Measurements from ENCODE around the gene SEPTIN8.

SEPTIN8 gene

GRCh38 chr5:132776131-132776937, 705 bp downstream of the SEPTIN8 start:
- Histone ChIP-seq H3K4me3 (ENCODE audit: severe bottlenecking) (peak overlapping the region; percentile 93), H3K27ac (ENCODE audit: poor library complexity, severe bottlenecking) (peak overlapping the region; percentile 51), H3K9me3 (ENCODE audit: severe bottlenecking) (no peaks in the 10 kb centered on the region), H3K4me1 (ENCODE audit: insufficient read depth, poor library complexity, severe bottlenecking) (peaks cover 11% of the 10 kb centered on the region), H3K36me3 (ENCODE audit: low read depth) (no peaks in the 10 kb centered on the region), H3K27me3 (ENCODE audit: insufficient read depth, poor library complexity, severe bottlenecking) (no peaks in the 10 kb centered on the region)
- DNase-seq (ENCODE audit: low spot score) (peak; percentile 63), ATAC-seq (ENCODE audit: low read depth) (peak; percentile 34)
- no peak for TF ChIP-seq CTCF (IDR thresholded peaks at IDR 0.05; ENCODE audit: poor library complexity, severe bottlenecking)

- Histone ChIP-seq H3K9me3 (ENCODE audit: severe bottlenecking) (no peaks in the 10 kb centered on the region), H3K4me1 (ENCODE audit: insufficient read depth, poor library complexity, severe bottlenecking) (peaks cover 11% of the 10 kb centered on the region), H3K27ac (ENCODE audit: poor library complexity, severe bottlenecking) (no peak overlapping the region), H3K27me3 (ENCODE audit: insufficient read depth, poor library complexity, severe bottlenecking) (no peaks in the 10 kb centered on the region), H3K4me3 (ENCODE audit: severe bottlenecking) (peak overlapping the region; percentile 93), H3K36me3 (ENCODE audit: low read depth) (no peaks in the 10 kb centered on the region)
- TF ChIP-seq CTCF (IDR thresholded peaks at IDR 0.05; ENCODE audit: poor library complexity, severe bottlenecking): no peak
- ATAC-seq (ENCODE audit: low read depth) (no peak), DNase-seq (ENCODE audit: low spot score) (peak; percentile 33)
Observed at GRCh38 chr5:132775476-132775961, 1.5 kb downstream of the SEPTIN8 start.

- ATAC-seq (ENCODE audit: low read depth) (no peak), DNase-seq (ENCODE audit: low spot score) (peak; percentile 54)
- no peak for TF ChIP-seq CTCF (IDR thresholded peaks at IDR 0.05; ENCODE audit: poor library complexity, severe bottlenecking)
- peaks cover 11% of the 10 kb centered on the region for H3K4me1 ChIP-seq (ENCODE audit: insufficient read depth, poor library complexity, severe bottlenecking)
- H3K9me3 ChIP-seq (ENCODE audit: severe bottlenecking): no peaks in the 10 kb centered on the region
- no peak overlapping the region for H3K27ac ChIP-seq (ENCODE audit: poor library complexity, severe bottlenecking)
- H3K27me3 ChIP-seq (ENCODE audit: insufficient read depth, poor library complexity, severe bottlenecking): no peaks in the 10 kb centered on the region
- H3K4me3 ChIP-seq (ENCODE audit: severe bottlenecking): no peak overlapping the region
- H3K36me3 ChIP-seq (ENCODE audit: low read depth): no peaks in the 10 kb centered on the region
Observed at GRCh38 chr5:132774896-132775295, 2.1 kb downstream of the SEPTIN8 start.

- Histone ChIP-seq H3K27ac (ENCODE audit: poor library complexity, severe bottlenecking) (no peak overlapping the region), H3K27me3 (ENCODE audit: insufficient read depth, poor library complexity, severe bottlenecking) (no peaks in the 10 kb centered on the region), H3K36me3 (ENCODE audit: low read depth) (no peaks in the 10 kb centered on the region), H3K4me3 (ENCODE audit: severe bottlenecking) (no peak overlapping the region), H3K9me3 (ENCODE audit: severe bottlenecking) (no peaks in the 10 kb centered on the region), H3K4me1 (ENCODE audit: insufficient read depth, poor library complexity, severe bottlenecking) (peaks cover 11% of the 10 kb centered on the region)
- ATAC-seq (ENCODE audit: low read depth) (no peak), DNase-seq (ENCODE audit: low spot score) (peak; percentile 42)
- TF ChIP-seq CTCF (IDR thresholded peaks at IDR 0.05; ENCODE audit: poor library complexity, severe bottlenecking): no peak
Observed at GRCh38 chr5:132774406-132774805, 2.6 kb downstream of the SEPTIN8 start.
